ENCODE data around the gene MRTFA. TPM values are rescaled to one million over a fixed set of nuclear protein-coding genes. Genes with fewer than 3 reads are reported as not detected.
A peak's percentile ranks its signal among the peaks of the same experiment; 100 is the strongest.
"Not testable (repeated sequence)": the region's sequence is repeated elsewhere in the genome, so short reads cannot be mapped to it uniquely, and the experiment has no call there.

MRTFA gene
- total RNA-seq, 1 donor from 2014 or later = 53.5 TPM

- DNase-seq (ENCODE audit: low spot score); intact Hi-C loops (cut with DNase I); ATAC-seq: not testable (repeated sequence)
Measured at GRCh38 chr22:40536149-40536548, 100.4 kb downstream of the MRTFA start.

GRCh38 chr22:40535642-40536041 is 100.9 kb downstream of the MRTFA start:
- intact Hi-C loops (cut with DNase I) = no loop called here
- DNase-seq (ENCODE audit: low spot score) (no peak), ATAC-seq (no peak)

- no peak for DNase-seq (ENCODE audit: low spot score)
- ATAC-seq = no peak
- intact Hi-C loops (cut with DNase I) = no loop called here
Measured at GRCh38 chr22:40535189-40535512, 101.4 kb downstream of the MRTFA start.

GRCh38 chr22:40534379-40535188 is 101.9 kb downstream of the MRTFA start:
- ATAC-seq (peak; percentile 77), DNase-seq (ENCODE audit: low spot score) (no peak)
- intact Hi-C loops (cut with DNase I) = no loop called here

- intact Hi-C loops (cut with DNase I) = no loop called here
- ATAC-seq = peak; percentile 77
- no peak for DNase-seq (ENCODE audit: low spot score)
Measured at GRCh38 chr22:40533712-40534378, 102.7 kb downstream of the MRTFA start.

- intact Hi-C loops (cut with DNase I) = no loop called here
- DNase-seq (ENCODE audit: low spot score) (no peak), ATAC-seq (no peak)
Measured at GRCh38 chr22:40531951-40532900, 104.3 kb downstream of the MRTFA start.

GRCh38 chr22:40530391-40530790 is 106.1 kb downstream of the MRTFA start:
- ATAC-seq; DNase-seq (ENCODE audit: low spot score); intact Hi-C loops (cut with DNase I): not testable (repeated sequence)

GRCh38 chr22:40529821-40530220 is 106.7 kb downstream of the MRTFA start:
- no peak for ATAC-seq
- DNase-seq (ENCODE audit: low spot score) = no peak
- intact Hi-C loops (cut with DNase I) = no loop called here

- intact Hi-C loops (cut with DNase I) = no loop called here
- no peak for DNase-seq (ENCODE audit: low spot score)
- no peak for ATAC-seq
Measured at GRCh38 chr22:40526960-40527359, 109.6 kb downstream of the MRTFA start.

- intact Hi-C loops (cut with DNase I) = loop anchor here (1.0 kb wide), 1 partner anchor 113 kb away; no protein-coding TSS in a partner anchor
- ATAC-seq = peak; percentile 67
Measured at GRCh38 chr22:40525250-40525884, 111.2 kb downstream of the MRTFA start.

GRCh38 chr22:40524392-40525249 is 111.9 kb downstream of the MRTFA start:
- intact Hi-C loops (cut with DNase I) = loop anchor here (1.0 kb wide), 1 partner anchor 114 kb away; no protein-coding TSS in a partner anchor
- ATAC-seq (no peak), DNase-seq (ENCODE audit: low spot score) (no peak)

More at GRCh38 chr22:40525250-40525884, 111.2 kb downstream of the MRTFA start:
- no peak for DNase-seq (ENCODE audit: low spot score)

GRCh38 chr22:40522141-40522540 is 114.4 kb downstream of the MRTFA start:
- no peak for ATAC-seq
- intact Hi-C loops (cut with DNase I) = no loop called here
- no peak for DNase-seq (ENCODE audit: low spot score)

GRCh38 chr22:40521046-40521445 is 115.5 kb downstream of the MRTFA start:
- ATAC-seq = no peak
- intact Hi-C loops (cut with DNase I) = no loop called here
- DNase-seq (ENCODE audit: low spot score) = no peak

- DNase-seq (ENCODE audit: low spot score) (no peak), ATAC-seq (no peak)
- intact Hi-C loops (cut with DNase I) = no loop called here
Measured at GRCh38 chr22:40520562-40520961, 116.0 kb downstream of the MRTFA start.

- intact Hi-C loops (cut with DNase I) = no loop called here
- ATAC-seq = no peak
- DNase-seq (ENCODE audit: low spot score) = no peak
Measured at GRCh38 chr22:40519948-40520331, 116.6 kb downstream of the MRTFA start.

GRCh38 chr22:40519284-40519947 is 117.1 kb downstream of the MRTFA start:
- DNase-seq (ENCODE audit: low spot score) (no peak), ATAC-seq (no peak)
- intact Hi-C loops (cut with DNase I) = no loop called here

GRCh38 chr22:40518840-40519239 is 117.7 kb downstream of the MRTFA start:
- intact Hi-C loops (cut with DNase I) = no loop called here
- DNase-seq (ENCODE audit: low spot score) = no peak
- no peak for ATAC-seq
